Osteoblast (primary cell): Measurements from ENCODE around the gene DHRS11. TPM values are rescaled to one million over a fixed set of nuclear protein-coding genes. Genes with fewer than 3 reads are reported as not detected.

Source experiments
- DNase-seq: peaks from one replicate; pipeline ENCODE4 v3.0.0; 2011; ENCODE audit warnings: low spot score, mixed read lengths; ENCODE audit not compliant: insufficient read length; ENCODE audit errors: missing footprints
- H2AFZ ChIP-seq: 2 replicates; pipeline ENCODE4 v1.6.0; 2011; ENCODE audit warnings: mild to moderate bottlenecking, low read length
- H3K27ac ChIP-seq: 2 replicates; pipeline ENCODE4 v1.5.1; 2011; ENCODE audit warnings: mild to moderate bottlenecking, low read depth, low read length, moderate library complexity
- H3K27me3 ChIP-seq: 2 replicates; pipeline ENCODE4 v1.6.0; 2012; ENCODE audit warnings: mild to moderate bottlenecking, control low read depth, inconsistent platforms, low read length, moderate library complexity; ENCODE audit not compliant: insufficient read depth
- H3K36me3 ChIP-seq: 2 replicates; pipeline ENCODE4 v1.5.1; 2011; ENCODE audit warnings: mild to moderate bottlenecking, low read length, control low read depth, moderate library complexity; ENCODE audit not compliant: insufficient read depth
- H3K4me1 ChIP-seq: 2 replicates; pipeline ENCODE4 v1.5.1; 2011; ENCODE audit warnings: mild to moderate bottlenecking, low read length, control low read depth, moderate library complexity; ENCODE audit not compliant: insufficient read depth
- H3K4me2 ChIP-seq: 2 replicates; pipeline ENCODE4 v1.6.0; 2011; ENCODE audit warnings: mild to moderate bottlenecking, low read length; ENCODE audit not compliant: insufficient read depth
- H3K4me3 ChIP-seq: fragments of 200-600 bp; sonication (generic); 3 replicates; pipeline ENCODE4 v1.5.1; 2012; ENCODE audit warnings: mild to moderate bottlenecking, low read length, inconsistent platforms; ENCODE audit not compliant: insufficient read depth
- H3K79me2 ChIP-seq: 2 replicates; pipeline ENCODE4 v1.6.0; 2012; ENCODE audit warnings: mild to moderate bottlenecking, low read length, control low read depth, inconsistent platforms; ENCODE audit not compliant: insufficient read depth
- H3K9me3 ChIP-seq: 2 replicates; pipeline ENCODE4 v1.5.1; 2011; ENCODE audit warnings: low read depth, low read length, control low read depth
- H4K20me1 ChIP-seq: 2 replicates; pipeline ENCODE4 v1.6.0; 2012; ENCODE audit warnings: mild to moderate bottlenecking, low read length, control low read depth; ENCODE audit not compliant: insufficient read depth
- CTCF ChIP-seq: IDR thresholded peaks from 2 replicates; pipeline ENCODE4 v1.5.1; 2011; ENCODE audit warnings: mild to moderate bottlenecking, low read depth, low read length, moderate library complexity; ENCODE audit errors: extremely low read depth
- total RNA-seq: library from RNA; depleted of rRNA; stranded (reverse); fragments of >200 nt; gene quantifications from 2 replicates; pipeline ENCODE4 v1.2.3, GENCODE V29; 2012

DHRS11 gene
- total RNA-seq, 1 donor = 3.3 TPM

- Histone ChIP-seq H3K4me1 (peaks cover 14% of the 10 kb centered on the region), H4K20me1 (peaks cover 75% of the 10 kb centered on the region), H3K36me3 (peaks cover 10% of the 10 kb centered on the region), H3K4me3 (no peak overlapping the region), H2AFZ (no peak overlapping the region), H3K79me2 (peaks cover 99% of the 10 kb centered on the region), H3K4me2 (no peak overlapping the region), H3K27ac (no peak overlapping the region), H3K9me3 (no peaks in the 10 kb centered on the region), H3K27me3 (no peaks in the 10 kb centered on the region)
- no peak for TF ChIP-seq CTCF
- no peak for DNase-seq
Measured at GRCh38 chr17:36550491-36551417, 40.9 kb upstream of the DHRS11 start.

- Histone ChIP-seq H3K27ac (peak overlapping the region; percentile 6), H3K4me2 (no peak overlapping the region), H2AFZ (no peak overlapping the region), H3K79me2 (peaks cover 99% of the 10 kb centered on the region), H4K20me1 (peaks cover 60% of the 10 kb centered on the region), H3K27me3 (no peaks in the 10 kb centered on the region), H3K9me3 (no peaks in the 10 kb centered on the region), H3K4me1 (no peaks in the 10 kb centered on the region), H3K4me3 (no peak overlapping the region), H3K36me3 (peaks cover 31% of the 10 kb centered on the region)
- TF ChIP-seq CTCF = no peak
- no peak for DNase-seq
Measured at GRCh38 chr17:36553459-36553858, 38.2 kb upstream of the DHRS11 start.

GRCh38 chr17:36566081-36566480 is 25.6 kb upstream of the DHRS11 start:
- no peaks in the 10 kb centered on the region for H3K4me1 ChIP-seq
- H3K4me2 ChIP-seq = no peak overlapping the region
- no peak overlapping the region for H3K27ac ChIP-seq
- H3K27me3 ChIP-seq = no peaks in the 10 kb centered on the region
- H3K79me2 ChIP-seq = peaks cover 73% of the 10 kb centered on the region
- no peaks in the 10 kb centered on the region for H3K9me3 ChIP-seq
- H3K36me3 ChIP-seq = peaks cover 71% of the 10 kb centered on the region
- H3K4me3 ChIP-seq = no peak overlapping the region
- peaks cover 22% of the 10 kb centered on the region for H4K20me1 ChIP-seq
- no peak for DNase-seq
- no peak for TF ChIP-seq CTCF
- H2AFZ ChIP-seq = no peak overlapping the region

DNA sequence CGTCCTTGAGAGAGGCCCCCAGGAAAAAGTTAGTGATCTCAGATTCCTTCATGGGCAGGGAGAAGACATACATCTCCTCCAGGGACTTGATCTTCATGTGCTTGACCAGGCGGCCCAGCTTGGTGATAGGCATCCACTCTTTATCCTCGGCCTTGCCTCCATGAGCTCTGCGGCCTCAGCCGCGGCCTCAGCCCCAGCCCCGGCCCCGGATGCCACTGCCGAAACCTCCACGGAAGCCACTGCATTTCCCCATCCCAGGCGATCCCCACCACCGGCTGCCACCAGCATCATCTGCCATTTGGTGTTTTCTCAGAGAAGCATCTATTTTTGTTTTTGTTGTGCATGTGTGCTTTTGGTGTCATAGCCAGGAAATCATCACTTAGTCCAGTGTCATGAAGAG is 16.7 kb upstream of the DHRS11 start:
- Histone ChIP-seq H3K4me3 (no peak overlapping the region), H3K36me3 (peaks cover 60% of the 10 kb centered on the region), H3K79me2 (peaks cover 86% of the 10 kb centered on the region), H3K27ac (no peak overlapping the region), H4K20me1 (peaks cover 52% of the 10 kb centered on the region), H2AFZ (no peak overlapping the region), H3K4me2 (no peak overlapping the region), H3K4me1 (peaks cover 12% of the 10 kb centered on the region), H3K27me3 (no peaks in the 10 kb centered on the region), H3K9me3 (no peaks in the 10 kb centered on the region)
- TF ChIP-seq CTCF = no peak
- DNase-seq = no peak
